Neural progenitor cell (in vitro differentiated cells): Measurements from ENCODE around the gene STRA6.

Experiments used
- CTCF ChIP-seq: fragments of 200-600 bp; sonication (generic); IDR thresholded peaks from 2 replicates; pipeline ENCODE4 v1.5.1; 2017; ENCODE audit warnings: antibody characterized with exemption, mild to moderate bottlenecking
- EZH2phosphoT487 ChIP-seq: fragments of 200-600 bp; sonication (generic); IDR thresholded peaks from 2 replicates; pipeline ENCODE4 v1.6.1; 2017; ENCODE audit warnings: antibody characterized with exemption

GRCh38 chr15:74137537-74137894 lies 65.1 kb downstream of the STRA6 start:
- TF ChIP-seq CTCF (no peak), EZH2phosphoT487 (no peak)
